ENCODE results near the gene SORCS2.

The SORCS2 gene

GRCh38 chr4:7393601-7394575, 201.6 kb downstream of the SORCS2 start:
- DNase-seq (ENCODE audit: low read depth in 2 of 2), result no peak

- DNase-seq (ENCODE audit: low read depth in 2 of 2), result no peak
These were observed 202.5 kb downstream of the SORCS2 start for GRCh38 chr4:7394681-7395451.

- no peak for DNase-seq (ENCODE audit: low read depth in 2 of 2)
These were observed 203.3 kb downstream of the SORCS2 start for GRCh38 chr4:7395645-7396044.

GRCh38 chr4:7396186-7396910, 204.0 kb downstream of the SORCS2 start:
- DNase-seq (ENCODE audit: low read depth in 2 of 2), result no peak

GRCh38 chr4:7397206-7398103, 205.1 kb downstream of the SORCS2 start:
- no peak for DNase-seq (ENCODE audit: low read depth in 2 of 2)

GRCh38 chr4:7398104-7398423, 205.7 kb downstream of the SORCS2 start:
- no peak for DNase-seq (ENCODE audit: low read depth in 2 of 2)

GRCh38 chr4:7398788-7399439, 206.6 kb downstream of the SORCS2 start:
- DNase-seq (ENCODE audit: low read depth in 2 of 2), result no peak

- no peak for DNase-seq (ENCODE audit: low read depth in 2 of 2)
These were observed 207.3 kb downstream of the SORCS2 start for GRCh38 chr4:7399440-7400234.

- DNase-seq (ENCODE audit: low read depth in 2 of 2), result no peak
These were observed 208.4 kb downstream of the SORCS2 start for GRCh38 chr4:7400671-7401298.

GRCh38 chr4:7402526-7402925, 210.2 kb downstream of the SORCS2 start:
- no peak for DNase-seq (ENCODE audit: low read depth in 2 of 2)

GRCh38 chr4:7403001-7403400, 210.7 kb downstream of the SORCS2 start:
- DNase-seq (ENCODE audit: low read depth in 2 of 2), result no peak

GRCh38 chr4:7408166-7408565, 215.8 kb downstream of the SORCS2 start:
- no peak for DNase-seq (ENCODE audit: low read depth in 2 of 2)

- DNase-seq (ENCODE audit: low read depth in 2 of 2), result no peak
These were observed 218.1 kb downstream of the SORCS2 start for GRCh38 chr4:7410446-7410845.

- no peak for DNase-seq (ENCODE audit: low read depth in 2 of 2)
These were observed 219.2 kb downstream of the SORCS2 start for GRCh38 chr4:7411491-7411890.

- no peak for DNase-seq (ENCODE audit: low read depth in 2 of 2)
These were observed 219.7 kb downstream of the SORCS2 start for GRCh38 chr4:7411896-7412553.

GRCh38 chr4:7412554-7412912, 220.2 kb downstream of the SORCS2 start:
- no peak for DNase-seq (ENCODE audit: low read depth in 2 of 2)

GRCh38 chr4:7414046-7414445, 221.7 kb downstream of the SORCS2 start:
- DNase-seq (ENCODE audit: low read depth in 2 of 2), result no peak

GRCh38 chr4:7414736-7415510, 222.6 kb downstream of the SORCS2 start:
- DNase-seq (ENCODE audit: low read depth in 2 of 2), result no peak
